HFFc6 (cell line): ENCODE data around the gene HUNK. TPM values are rescaled to one million over a fixed set of nuclear protein-coding genes. Genes with fewer than 3 reads are reported as not detected.

ENCODE experiments used
- DNase-seq: peaks from one replicate; pipeline ENCODE4 v3.0.0-alpha.2; 2018
- H3K27ac Mint-ChIP-seq: 2 replicates; pipeline ENCODE4 v1.8.0; 2020; ENCODE audit warnings: mild to moderate bottlenecking, mixed read lengths
- H3K27me3 Mint-ChIP-seq: 2 replicates; pipeline ENCODE4 v1.8.0; 2021; ENCODE audit warnings: mild to moderate bottlenecking, moderate library complexity, mixed read lengths; ENCODE audit not compliant: insufficient read depth
- H3K36me3 Mint-ChIP-seq: 2 replicates; pipeline ENCODE4 v1.8.0; 2021; ENCODE audit warnings: low read depth, mixed read lengths
- H3K4me1 Mint-ChIP-seq: 2 replicates; pipeline ENCODE4 v1.8.0; 2020; ENCODE audit warnings: low read depth, mixed read lengths
- H3K4me3 Mint-ChIP-seq: 2 replicates; pipeline ENCODE4 v1.8.0; 2020; ENCODE audit warnings: mild to moderate bottlenecking, moderate library complexity, mixed read lengths
- H3K9me3 Mint-ChIP-seq: 2 replicates; pipeline ENCODE4 v1.8.0; 2020; ENCODE audit warnings: mild to moderate bottlenecking, mixed read lengths
- total RNA-seq, 6 experiments: library from RNA; stranded (reverse); fragmentation: NEBNext Ultra II Directional; extraction: Animal tissue kit (Norgen Biotek cat#: 25700); gene quantifications; 2 replicates in 1 of 6; 3 replicates in 5 of 6; pipeline ENCODE4 v1.2.3, GENCODE V29; 2021
- TF ChIP-seq, protein P1 (sequence below): fragments of 200-600 bp; sonication (generic); IDR thresholded peaks from 2 replicates; pipeline ENCODE4 v1.5.0; 2021; ENCODE audit warnings: antibody characterized with exemption, mild to moderate bottlenecking

Gene HUNK
- total RNA-seq, 6 experiments from 2014 or later: not detected

DNA sequence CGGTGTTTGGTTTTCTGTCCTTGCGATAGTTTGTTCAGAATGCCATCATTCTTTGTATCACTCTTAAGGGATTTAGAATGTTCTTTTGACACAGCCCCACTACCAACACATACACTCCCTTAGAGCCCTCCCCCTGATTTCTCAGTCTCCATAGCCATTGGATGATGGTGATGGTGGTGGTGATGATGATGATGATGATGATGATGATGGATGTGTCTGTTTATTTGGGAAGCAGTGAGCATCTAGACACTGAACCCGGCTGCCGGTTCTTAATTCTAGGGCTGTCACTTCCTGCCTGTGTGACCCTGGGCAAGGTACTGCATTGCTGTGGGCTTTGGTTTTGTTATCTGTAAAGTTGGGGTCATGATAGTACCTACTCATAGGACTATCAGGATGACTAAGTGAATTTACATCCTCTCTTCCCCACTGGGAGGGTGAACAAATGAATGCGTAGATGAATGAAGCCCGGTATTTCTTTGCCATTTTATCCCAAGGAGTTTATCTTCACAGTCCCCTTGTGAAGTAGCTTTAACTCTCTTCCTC lies 100.7 kb downstream of the HUNK start:
- DNase-seq: no peak
- Mint-ChIP-seq H3K4me3 (no peak overlapping the region), H3K27ac (no peak overlapping the region), H3K36me3 (no peaks in the 10 kb centered on the region), H3K27me3 (no peaks in the 10 kb centered on the region; the same call in 1 of the 2 replicates), H3K4me1 (no peaks in the 10 kb centered on the region), H3K9me3 (peaks cover 66% of the 10 kb centered on the region)
- TF ChIP-seq, protein P1, sequence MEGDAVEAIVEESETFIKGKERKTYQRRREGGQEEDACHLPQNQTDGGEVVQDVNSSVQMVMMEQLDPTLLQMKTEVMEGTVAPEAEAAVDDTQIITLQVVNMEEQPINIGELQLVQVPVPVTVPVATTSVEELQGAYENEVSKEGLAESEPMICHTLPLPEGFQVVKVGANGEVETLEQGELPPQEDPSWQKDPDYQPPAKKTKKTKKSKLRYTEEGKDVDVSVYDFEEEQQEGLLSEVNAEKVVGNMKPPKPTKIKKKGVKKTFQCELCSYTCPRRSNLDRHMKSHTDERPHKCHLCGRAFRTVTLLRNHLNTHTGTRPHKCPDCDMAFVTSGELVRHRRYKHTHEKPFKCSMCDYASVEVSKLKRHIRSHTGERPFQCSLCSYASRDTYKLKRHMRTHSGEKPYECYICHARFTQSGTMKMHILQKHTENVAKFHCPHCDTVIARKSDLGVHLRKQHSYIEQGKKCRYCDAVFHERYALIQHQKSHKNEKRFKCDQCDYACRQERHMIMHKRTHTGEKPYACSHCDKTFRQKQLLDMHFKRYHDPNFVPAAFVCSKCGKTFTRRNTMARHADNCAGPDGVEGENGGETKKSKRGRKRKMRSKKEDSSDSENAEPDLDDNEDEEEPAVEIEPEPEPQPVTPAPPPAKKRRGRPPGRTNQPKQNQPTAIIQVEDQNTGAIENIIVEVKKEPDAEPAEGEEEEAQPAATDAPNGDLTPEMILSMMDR: no peak

DNA sequence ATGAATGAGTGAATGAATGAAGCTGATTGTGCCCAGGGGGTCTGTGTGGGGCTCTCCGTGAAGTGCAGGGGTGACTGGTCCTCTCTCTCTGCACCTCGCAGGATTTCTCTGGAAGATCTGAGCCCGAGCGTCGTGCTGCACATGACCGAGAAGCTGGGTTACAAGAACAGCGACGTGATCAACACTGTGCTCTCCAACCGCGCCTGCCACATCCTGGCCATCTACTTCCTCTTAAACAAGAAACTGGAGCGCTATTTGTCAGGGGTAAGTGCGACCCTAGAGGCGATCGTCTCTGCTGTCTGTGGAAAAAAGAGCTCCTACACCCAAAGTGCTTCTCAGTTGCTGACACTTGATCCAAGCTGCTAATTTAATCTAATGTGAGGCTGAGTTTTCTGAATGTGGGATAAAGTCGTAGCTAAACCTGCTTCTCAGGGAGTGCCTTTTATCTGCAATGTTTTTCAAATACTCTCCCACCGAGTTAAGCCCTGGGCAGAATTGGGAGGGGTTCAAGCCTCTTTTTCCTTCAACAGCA lies 101.7 kb downstream of the HUNK start:
- TF ChIP-seq, protein P1: no peak
- Mint-ChIP-seq H3K4me3 (no peak overlapping the region), H3K27me3 (no peaks in the 10 kb centered on the region; the same call in 1 of the 2 replicates)

DNA sequence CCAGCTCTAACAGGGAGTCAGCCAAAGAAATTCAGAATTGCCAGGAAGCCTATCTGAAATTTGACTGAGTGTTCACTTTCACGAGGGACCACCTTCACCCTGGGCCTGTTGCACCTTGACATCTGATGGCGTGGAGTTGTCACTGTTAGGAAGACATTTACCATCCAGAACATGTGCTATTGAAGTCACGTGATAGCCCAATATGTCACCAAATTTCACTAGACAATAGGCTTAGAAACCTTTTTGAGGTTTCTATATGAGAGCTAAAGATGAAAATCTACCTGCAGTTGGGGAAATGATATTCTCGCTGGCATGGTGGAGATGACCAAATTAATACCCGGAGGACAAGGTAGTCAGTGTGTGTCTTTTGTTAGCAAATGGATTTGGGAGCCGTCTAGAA lies 102.7 kb downstream of the HUNK start:
- H3K36me3 Mint-ChIP-seq: no peaks in the 10 kb centered on the region
- H3K4me1 Mint-ChIP-seq: no peaks in the 10 kb centered on the region
- no peak overlapping the region for H3K4me3 Mint-ChIP-seq
- DNase-seq: no peak
- H3K9me3 Mint-ChIP-seq: peaks cover 60% of the 10 kb centered on the region
- TF ChIP-seq, protein P1: no peak
- H3K27ac Mint-ChIP-seq: no peak overlapping the region
- no peaks in the 10 kb centered on the region; the same call in 1 of the 2 replicates for H3K27me3 Mint-ChIP-seq

More for the DNA sequence above, 101.7 kb downstream of the HUNK start:
- H3K4me1 Mint-ChIP-seq: no peaks in the 10 kb centered on the region
- H3K9me3 Mint-ChIP-seq: peaks cover 65% of the 10 kb centered on the region
- DNase-seq: no peak
- H3K36me3 Mint-ChIP-seq: no peaks in the 10 kb centered on the region
- H3K27ac Mint-ChIP-seq: no peak overlapping the region

DNA sequence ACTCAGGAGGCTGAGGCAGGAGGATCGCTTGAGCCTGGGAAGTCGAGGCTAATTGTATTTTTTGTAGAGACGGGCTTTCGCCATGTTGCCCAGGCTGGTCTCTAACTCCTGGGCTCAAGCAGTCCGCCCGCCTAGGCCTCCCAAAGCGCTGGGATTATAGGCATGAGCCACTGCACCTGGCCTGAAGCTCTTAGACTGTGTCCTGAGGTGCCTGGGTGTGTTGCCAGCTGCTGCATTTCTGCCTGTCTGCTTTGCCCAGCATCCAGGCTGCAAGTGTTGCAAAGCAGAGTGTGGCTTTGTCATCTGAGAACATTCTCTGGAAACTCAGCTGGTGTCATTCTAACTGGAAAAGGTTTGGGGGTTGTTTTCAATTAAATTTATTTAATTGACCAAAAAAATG lies 105.0 kb downstream of the HUNK start:
- Mint-ChIP-seq H3K4me3 (no peak overlapping the region), H3K27me3 (no peaks in the 10 kb centered on the region), H3K4me1 (no peaks in the 10 kb centered on the region), H3K9me3 (peaks cover 68% of the 10 kb centered on the region), H3K27ac (no peak overlapping the region), H3K36me3 (no peaks in the 10 kb centered on the region)
- DNase-seq: no peak
- TF ChIP-seq, protein P1: no peak

DNA sequence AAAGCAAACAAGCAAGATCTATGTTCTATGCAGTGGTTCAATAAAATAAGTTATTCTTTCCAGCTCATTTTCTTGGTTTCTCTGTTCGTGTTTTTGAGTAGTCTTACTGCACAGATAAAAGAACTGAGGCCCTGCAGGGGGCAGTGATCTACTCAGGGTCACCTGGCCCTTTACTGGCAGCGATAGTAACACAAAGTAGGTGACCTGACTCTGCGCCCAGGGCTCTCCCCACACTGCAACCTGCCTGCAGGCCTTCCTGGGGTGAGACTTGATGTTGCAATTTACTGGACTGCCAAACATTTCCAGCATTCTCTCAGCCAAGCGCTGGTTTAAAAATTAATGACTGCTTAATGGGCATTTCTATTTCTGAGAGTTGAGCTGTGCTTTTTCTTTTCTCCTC lies 110.3 kb downstream of the HUNK start:
- Mint-ChIP-seq H3K27me3 (no peaks in the 10 kb centered on the region; the same call in 1 of the 2 replicates), H3K36me3 (peaks cover 14% of the 10 kb centered on the region), H3K27ac (no peak overlapping the region), H3K4me3 (no peak overlapping the region), H3K9me3 (peaks cover 79% of the 10 kb centered on the region), H3K4me1 (no peaks in the 10 kb centered on the region)
- DNase-seq: no peak
- TF ChIP-seq, protein P1: no peak
